Urothelium cell line (cell line): ENCODE data around the gene COTL1.
A peak's percentile ranks its signal among the peaks of the same experiment; 100 is the strongest.
"Not testable (repeated sequence)": the region's sequence is repeated elsewhere in the genome, so short reads cannot be mapped to it uniquely, and the experiment has no call there.

ENCODE experiments used
- DNase-seq: peaks from one replicate; pipeline ENCODE4 v3.0.0; 2011; ENCODE audit warnings: low spot score, mixed read lengths
- FAIRE-seq: peaks from 2 replicates; lab custom pipeline; 2011; peaks lifted over from hg19 to GRCh38; lab: Jason Lieb, UNC

Gene COTL1

DNA sequence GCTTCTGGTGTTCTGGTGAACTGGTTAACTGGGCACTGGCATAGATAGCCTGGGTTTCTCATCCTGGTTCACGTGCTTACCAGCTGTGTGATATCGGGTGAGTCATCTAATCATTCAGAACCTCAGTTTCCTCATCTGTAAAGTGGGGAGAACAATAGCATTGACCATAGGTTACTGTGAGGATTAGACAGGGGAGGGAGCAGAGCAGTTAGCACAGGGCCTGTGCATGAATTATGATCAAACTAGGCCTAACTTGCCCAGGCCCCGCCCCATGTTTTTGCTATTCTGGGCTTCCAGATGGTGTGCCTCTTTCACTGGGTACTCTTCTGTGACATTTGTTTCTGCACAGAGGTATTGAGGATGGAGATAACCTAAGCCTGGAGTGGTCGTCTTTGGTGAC lies 25.8 kb upstream of the COTL1 start:
- no peak for FAIRE-seq
- no peak for DNase-seq

DNA sequence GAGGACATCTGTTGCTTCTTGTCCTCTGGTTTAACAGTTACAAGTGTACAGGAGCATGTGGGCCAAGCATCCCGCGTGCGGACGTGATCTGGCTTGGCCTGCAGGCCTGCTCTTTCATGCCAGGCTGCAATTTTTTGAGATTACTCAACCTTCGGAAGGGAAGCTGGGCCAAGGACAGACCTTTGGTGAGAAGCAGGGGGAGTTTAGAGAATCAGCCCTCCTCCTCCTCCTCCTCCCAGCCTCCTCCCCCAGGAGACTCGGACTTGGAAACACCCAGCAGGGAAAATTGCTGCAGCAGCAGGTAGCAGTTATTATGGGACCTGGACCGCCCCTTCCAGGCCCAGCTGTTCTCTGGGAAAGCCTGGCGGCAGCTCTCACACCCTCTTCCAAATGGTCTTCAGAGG lies 25.3 kb upstream of the COTL1 start:
- peak; percentile 87 for DNase-seq

DNA sequence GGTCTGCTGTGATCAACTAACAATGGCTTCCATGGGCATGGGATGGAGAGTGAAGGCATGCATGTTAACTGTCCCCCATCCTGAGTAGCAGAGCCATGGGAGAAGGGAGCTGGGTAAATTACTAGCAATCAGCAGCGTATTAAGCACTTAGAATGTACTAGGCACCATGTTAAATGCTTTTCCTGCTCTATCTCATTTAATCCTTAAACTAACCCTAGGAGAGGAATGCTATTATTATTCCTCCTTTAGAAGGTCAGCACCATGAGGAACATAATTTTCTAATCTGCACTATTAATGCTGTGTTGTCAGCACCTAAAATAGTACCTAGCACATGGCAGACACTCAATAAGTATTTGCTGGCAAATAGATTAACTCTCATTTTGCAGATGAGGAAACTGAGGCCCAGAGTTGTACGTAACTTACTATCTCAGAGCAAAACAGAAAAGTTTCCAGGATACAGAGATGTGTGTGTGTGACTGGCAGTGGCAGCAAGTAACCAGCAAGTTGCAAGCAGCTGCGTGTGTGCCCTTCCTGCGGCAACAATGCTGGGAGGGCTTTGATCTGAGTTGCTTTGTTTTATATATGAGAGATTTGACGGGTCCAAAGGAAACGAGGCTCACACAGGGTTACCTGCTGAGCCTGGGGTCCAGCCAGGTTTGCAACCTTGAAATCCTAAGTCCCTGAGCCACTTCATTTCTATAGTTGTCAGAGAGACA lies 23.9 kb upstream of the COTL1 start:
- FAIRE-seq, result no peak
- no peak for DNase-seq

More for the DNA sequence above, 25.3 kb upstream of the COTL1 start:
- no peak for FAIRE-seq

DNA sequence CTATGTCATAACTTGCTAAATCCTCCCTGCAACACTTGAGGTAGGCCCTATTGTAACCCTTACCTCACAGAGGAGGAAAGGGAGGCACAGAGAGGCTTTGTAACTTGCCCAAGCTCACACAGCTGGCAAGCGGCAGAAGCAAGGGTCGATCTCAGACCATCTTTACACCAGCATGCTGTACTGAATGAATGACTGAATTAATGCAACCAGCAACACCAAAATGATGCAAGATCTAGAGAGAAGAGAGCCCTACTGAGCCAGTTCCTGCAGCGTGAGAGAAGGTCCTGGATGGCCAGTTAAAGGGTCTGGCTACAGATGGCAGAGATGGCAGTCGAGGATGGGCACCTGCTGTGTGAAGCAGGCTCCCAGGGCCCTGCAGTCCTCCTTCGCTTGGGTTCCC lies 22.3 kb upstream of the COTL1 start:
- DNase-seq (no peak), FAIRE-seq (no peak)

DNA sequence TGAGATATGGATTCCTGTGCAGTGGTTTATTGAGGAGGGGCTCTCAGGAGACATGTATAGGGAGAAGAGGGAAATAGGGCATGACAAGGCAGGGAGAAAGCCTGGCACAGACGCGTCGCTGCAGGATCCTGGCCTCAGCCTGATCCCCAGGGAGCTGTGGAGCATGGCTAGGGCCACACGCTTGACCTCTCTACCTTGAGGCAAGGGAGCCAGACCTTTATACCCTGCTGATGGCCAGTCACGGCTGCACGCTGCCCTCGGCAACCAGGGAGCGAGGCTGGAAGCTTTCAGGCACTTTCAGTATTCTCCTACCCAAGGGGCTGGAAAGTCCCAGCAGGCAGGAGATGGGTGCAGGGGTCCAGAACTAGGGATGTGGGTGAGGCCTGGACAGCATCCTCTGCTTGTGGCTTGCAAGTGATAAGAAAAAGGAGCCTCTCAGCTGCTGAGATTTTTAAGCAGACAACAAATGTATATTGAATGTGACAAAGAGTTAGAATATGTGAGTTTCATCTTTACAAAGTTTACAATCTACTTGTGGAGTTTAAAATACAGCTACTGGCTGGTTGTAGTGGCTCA lies 20.4 kb upstream of the COTL1 start:
- DNase-seq (no peak), FAIRE-seq (no peak)

DNA sequence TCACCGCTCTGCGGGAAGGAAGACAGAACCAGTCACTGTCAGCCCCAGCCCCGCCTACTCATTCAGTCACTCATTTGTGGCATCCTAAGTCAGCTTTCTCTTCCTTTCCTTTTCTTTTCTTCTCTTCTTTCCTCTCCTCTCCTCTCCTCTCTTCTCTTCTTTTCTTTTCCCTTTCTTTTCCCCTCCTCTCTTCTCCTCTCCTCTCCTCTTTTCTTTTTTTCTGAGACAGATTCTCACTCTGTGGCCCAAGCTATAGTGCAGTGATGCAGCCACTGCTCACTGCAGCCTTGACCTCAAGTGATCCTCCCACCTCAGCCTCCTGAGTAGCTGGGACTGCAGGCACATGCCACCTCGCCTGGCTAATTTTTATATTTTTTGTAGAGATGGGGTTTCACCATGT lies 19.8 kb upstream of the COTL1 start:
- FAIRE-seq (no peak), DNase-seq (no peak)

DNA sequence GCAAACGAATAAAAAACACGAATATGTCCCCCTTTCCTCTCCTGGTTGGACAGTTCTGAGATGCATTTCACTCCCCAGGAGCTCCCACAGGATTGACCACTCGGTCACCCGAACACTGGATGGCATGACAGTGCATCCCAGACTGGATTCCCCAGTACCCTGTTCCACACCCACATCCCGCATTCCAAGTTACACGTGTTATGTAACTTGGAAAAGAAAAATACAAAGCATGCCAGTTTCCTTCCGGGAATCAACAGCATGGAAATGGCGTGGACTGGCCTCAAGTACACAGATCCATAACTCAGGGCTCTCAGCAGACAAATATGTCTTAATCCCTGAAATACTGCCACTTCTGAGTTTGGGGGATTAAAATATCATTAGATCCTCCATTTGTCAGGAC lies 17.8 kb upstream of the COTL1 start:
- FAIRE-seq, result no peak
- DNase-seq, result no peak

DNA sequence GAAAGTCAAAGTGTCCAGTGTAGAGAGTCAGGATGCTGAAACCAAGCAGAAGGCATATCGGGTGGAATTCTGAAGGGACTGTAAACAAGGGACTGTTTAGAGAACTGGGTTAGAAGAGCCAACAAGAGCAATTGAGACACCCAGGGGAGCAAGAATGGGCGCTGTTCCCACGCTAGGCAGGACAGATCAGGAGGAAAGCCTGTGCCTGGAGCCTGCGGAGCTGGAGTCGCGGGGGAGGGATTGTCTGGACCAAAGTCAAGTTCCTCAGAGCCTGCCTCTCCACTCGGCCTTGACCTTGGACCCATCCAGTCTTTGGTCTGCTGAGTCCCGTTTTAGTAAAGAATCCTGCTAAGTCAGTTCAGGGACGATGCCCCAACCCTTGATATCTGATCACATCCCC lies 15.7 kb upstream of the COTL1 start:
- DNase-seq (no peak), FAIRE-seq (no peak)

DNA sequence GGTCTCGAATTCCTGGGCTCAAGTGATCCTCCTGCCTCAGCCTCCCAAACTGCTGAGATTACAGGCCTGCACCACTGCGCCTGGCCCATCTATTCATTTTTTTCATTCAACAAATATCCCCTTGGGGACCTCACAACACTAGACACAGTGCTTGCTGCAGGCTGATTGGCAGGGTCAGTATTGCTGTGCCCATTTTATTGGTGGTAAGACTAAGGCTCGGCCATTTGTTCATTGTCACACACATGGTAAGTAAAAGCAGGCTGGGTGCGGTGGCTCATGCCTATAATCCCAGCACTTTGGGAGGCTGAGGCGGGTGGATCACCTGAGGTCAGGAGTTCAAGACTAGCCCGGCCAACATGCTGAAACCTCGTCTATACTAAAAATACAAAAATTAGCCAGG lies 15.0 kb upstream of the COTL1 start:
- not testable (repeated sequence) for DNase-seq, FAIRE-seq

DNA sequence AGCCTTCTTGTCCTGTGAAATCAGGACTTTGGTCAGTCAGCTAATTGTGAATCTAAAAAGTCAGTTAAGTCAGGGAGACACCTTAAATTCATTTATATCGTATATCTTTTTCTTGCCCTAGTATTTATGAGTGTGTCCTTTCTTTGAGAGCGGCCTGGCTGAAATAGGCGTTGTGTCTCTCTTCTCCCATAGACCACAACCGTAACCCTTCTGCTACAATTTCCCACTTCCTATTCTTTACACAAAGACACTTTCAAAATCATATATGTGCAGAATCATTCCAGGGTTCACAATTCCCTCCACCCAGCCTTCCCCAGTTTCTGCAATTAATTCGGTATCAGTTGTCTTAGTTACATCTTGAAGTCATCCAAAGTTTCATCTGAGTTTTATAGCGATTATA lies 14.0 kb upstream of the COTL1 start:
- FAIRE-seq (no peak), DNase-seq (no peak)

DNA sequence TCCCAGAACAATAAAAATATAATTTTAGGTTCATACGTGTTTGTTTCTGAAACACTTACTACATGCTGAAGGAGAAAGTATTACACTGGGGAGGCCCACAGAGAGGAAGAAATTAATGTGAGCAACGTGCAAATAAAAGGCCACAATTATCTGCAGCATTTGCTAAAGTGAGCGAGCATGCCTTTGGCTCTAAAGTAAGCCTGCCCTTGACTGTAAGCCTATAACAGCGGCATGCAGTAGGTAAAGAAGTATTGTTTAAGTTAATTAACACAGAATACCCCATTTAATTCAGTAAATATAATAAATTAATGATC lies 13.2 kb upstream of the COTL1 start:
- DNase-seq (no peak), FAIRE-seq (no peak)

DNA sequence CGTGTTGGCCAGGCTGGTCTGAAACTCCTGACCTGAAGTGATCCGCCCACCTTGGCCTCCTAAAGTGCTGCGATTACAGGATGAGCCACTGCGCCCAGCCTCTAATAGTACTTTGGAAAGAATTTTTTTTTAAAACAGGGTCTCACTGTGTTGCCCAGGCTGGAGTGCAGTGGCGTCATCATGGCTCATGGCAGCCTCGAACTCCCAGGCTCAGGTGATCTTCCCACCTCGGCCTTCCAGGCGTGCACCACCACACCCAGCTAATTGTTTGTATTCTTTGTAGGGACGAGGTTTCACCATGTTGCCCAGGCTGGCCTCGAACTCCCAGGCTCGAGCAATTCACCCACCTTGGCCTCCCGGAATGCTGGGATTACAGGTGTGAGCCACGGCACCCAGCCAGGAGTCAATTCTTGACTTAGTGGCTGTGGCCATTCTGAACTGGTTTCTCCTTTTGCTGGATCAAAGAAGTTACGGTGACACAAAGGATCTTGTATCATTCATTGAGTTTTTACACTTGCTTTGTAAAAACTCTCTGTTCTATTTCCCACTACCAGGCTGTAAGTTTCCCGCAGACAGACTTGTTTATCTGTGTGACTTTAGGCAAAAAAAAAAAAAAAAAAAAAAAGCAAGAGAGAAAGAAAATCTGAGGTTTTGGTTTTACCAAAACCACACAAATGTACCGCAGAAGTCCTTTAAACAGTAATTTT lies 12.7 kb upstream of the COTL1 start:
- DNase-seq, result no peak
- FAIRE-seq, result no peak

DNA sequence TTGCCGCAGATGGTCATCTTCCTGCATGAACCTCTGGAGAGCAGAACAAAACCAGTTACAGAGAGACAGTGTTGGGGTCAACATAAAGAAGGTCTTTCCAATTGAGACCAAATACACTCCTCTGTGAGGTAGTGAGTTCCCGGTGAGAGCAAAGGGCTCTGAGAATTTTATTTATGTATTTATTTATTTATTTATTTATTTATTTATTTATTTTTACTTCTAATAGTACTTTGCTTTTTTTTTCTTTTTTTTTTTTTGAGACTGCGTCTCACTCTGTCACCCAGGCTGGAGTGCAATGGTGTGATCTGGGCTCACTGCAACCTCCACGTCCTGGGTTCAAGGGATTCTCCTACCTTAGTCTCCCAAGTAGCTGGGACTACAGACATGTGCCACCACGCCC lies 12.1 kb upstream of the COTL1 start:
- no peak for DNase-seq
- no peak for FAIRE-seq

DNA sequence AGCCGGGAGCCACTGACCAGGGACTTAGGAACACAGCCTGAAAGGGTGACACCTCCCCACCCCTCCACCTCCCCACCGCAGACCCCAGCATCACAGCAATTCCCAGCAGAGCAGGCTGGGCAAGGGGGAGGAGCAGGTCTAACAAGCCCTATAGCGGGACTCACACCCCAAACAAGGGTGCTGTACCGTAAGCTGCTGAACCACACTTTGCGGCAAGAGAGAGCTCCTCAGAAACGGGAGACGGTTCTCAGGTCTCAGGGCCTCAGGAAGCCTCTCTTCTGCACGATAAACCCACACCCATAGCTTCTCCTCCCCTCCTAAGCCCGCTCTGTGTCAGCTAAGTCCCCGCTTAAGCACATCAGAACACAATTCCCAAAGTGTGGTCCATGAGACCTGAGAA lies 11.7 kb upstream of the COTL1 start:
- no peak for FAIRE-seq

DNA sequence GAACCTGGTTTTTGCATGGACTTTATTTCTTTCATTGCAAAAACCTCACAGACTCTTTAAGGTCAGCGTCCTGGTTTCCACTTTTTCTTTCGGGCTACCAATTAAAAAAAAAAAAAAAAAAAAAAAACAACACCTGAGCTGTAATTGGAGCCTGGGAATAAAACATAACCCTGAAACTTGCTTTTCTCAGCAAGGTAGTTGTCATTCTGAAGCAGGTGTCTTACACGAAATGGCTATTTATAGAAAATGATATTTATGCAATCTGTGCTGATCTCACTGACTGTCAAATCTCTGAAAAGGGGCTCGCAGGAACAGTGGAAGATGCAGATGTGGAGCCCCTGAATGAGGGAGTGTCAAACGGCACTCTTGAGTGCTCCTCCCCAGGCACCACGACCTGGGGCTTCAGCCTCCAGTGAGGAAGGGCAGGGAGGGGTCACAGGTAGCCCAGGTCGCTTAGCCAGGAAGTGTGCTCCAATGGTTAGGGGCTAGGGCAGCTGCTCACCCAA lies 10.4 kb upstream of the COTL1 start:
- DNase-seq (no peak), FAIRE-seq (no peak)

More for the DNA sequence above, 11.7 kb upstream of the COTL1 start:
- DNase-seq, result no peak

DNA sequence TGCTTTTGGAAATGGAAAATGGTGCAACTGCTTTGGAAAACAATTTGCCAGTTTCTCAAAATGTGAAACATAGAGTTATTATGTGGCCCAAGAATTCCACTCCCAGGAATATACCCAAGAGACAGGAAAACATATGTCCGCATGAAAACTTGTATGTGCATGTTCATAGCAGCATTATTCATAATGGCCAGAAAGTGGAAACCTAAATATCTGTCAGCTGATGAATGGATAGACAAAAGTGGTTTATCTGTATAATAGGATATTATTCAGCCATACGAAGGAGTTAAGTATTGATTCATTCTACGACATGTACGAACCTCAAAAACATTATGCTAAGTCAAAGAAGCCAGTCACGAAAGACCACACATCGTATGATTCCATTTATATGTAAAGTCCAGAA lies 7.7 kb upstream of the COTL1 start:
- DNase-seq (no peak), FAIRE-seq (no peak)

DNA sequence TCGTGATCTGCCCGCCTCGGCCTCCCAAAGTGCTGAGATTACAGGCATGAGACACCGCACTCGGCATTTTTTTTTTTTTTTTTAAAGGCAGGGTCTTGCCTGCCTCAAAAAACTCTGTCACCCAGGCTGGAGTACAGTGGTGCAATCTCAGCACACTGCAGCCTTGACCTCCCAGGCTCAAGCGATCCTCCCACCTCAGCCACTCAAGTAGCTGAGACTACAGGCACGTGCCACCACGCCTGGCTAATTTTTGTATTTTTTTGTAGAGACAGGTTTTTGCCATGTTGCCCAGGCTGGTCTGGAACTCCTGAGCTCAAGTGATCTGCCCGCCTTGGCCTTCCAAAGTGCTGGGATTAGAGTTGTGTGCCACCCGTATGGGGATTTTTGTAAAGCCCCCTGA lies 3.0 kb upstream of the COTL1 start:
- DNase-seq, FAIRE-seq: not testable (repeated sequence)

DNA sequence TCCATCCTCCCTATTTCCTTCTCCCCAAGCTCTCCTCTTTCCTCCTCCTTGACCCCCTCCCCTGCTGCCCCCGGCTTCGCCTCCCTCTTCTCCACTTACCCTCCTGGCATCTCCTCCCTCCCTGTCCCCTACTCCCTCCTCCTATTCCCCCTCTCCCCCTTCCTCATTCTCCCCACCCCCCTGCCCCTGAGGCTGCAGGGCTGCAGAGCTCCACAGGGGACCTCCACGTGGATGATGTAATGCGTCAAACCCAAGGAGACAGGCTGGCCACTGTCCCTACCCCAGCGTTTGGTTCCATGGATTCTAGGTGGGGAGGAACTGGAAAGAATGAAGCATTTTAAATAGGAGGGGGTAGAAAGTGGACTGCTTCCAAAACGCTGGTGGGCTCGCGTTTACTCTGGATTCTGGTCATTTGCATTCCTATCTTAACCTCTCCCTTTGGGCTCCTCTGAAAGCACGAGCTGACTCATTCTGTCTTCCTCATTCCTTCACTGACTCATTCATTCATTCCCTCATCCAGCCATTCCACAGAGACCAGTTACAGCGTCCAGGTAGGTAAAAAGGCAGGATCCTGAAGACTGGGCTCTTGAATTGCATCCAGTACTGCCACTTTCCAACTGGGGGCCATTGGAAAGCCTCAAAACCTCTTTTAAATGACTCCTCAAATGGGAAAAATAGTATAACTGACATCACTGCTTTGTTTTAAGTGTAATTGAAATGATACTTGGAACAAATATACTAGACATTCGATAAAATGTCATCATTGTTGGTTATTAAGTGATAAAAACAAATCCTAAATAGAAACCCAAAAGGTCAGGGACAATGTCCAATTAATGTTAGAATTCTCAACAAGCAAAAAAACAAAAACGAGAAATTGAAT lies 943 bp upstream of the COTL1 start:
- FAIRE-seq (no peak), DNase-seq (peak; percentile 88)

DNA sequence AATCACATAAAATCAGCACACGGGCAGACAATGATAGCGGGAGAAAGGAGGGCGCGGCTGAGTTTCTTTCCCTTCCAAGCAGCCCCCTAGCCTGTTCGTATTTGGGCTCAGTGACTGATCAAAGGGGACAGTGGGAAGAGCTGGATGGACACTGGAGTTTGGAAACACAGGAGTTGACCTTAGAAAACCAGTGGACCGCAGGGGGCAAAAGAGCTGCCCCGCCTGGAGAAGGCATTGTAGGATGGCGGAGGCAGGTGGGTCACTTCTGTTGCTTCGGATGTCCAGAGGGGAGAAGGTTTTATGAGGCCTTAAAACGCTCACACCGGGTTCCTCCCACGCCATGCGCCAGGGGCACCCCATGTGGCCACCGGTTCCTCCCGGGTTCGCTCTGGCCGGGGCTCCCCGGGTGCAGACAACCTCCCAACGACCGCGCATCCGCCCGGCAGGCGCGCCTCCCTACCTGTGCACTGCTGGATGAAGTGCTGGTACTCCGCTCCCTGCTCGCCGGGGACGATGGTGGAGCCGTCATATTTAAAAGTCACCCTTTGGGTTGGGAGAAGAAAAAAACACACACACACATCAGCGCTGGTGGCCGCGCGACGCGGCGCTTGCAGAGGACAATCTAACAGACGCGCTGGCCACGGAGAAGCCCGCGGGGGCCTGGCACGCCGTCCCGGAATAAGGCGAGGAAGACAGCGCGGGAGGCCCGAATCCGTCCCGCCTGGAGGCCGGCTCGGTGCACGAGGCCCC lies 662 bp downstream of the COTL1 start:
- FAIRE-seq (no peak), DNase-seq (peak; percentile 45)

DNA sequence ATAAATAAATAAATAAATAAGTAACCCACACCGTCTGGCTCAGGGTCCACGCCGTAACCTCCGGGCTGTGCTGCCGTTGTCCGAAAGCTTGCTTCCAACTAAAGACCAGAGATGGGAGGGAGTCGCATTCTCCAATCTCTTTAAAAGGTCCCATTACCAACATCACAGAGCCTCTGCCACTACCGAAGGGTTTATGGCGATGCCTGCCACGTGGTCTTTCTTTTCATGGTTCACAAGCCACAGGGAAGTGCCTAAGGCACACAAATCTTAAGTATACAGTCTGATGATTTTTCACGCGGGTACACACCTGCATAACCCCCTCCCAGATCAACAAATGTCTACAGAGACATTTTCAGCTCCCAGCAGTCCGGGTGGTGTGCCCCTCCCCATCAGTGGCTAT lies 1.4 kb downstream of the COTL1 start:
- no peak for FAIRE-seq
- DNase-seq, result no peak
